GM18526 (cell line): ENCODE data around the gene CACNA1B.

Experiments used
- POLR2A ChIP-seq: IDR thresholded peaks from 3 replicates; pipeline ENCODE4 v1.6.1; 2011; ENCODE audit not compliant: insufficient read length; ENCODE audit errors: extremely low read depth

Gene CACNA1B

GRCh38 chr9:138075961-138076649 lies 198.5 kb downstream of the CACNA1B start:
- no peak for TF ChIP-seq POLR2A

- no peak for TF ChIP-seq POLR2A
Measured at GRCh38 chr9:138076650-138077009, 199.0 kb downstream of the CACNA1B start.

GRCh38 chr9:138077126-138077525 lies 199.5 kb downstream of the CACNA1B start:
- no peak for TF ChIP-seq POLR2A

- no peak for TF ChIP-seq POLR2A
Measured at GRCh38 chr9:138077898-138078540, 200.4 kb downstream of the CACNA1B start.

GRCh38 chr9:138078846-138079245 lies 201.3 kb downstream of the CACNA1B start:
- TF ChIP-seq POLR2A: no peak

- TF ChIP-seq POLR2A: no peak
Measured at GRCh38 chr9:138080979-138081378, 203.4 kb downstream of the CACNA1B start.

- TF ChIP-seq POLR2A: no peak
Measured at GRCh38 chr9:138082918-138083636, 205.5 kb downstream of the CACNA1B start.

GRCh38 chr9:138083873-138084272 lies 206.3 kb downstream of the CACNA1B start:
- no peak for TF ChIP-seq POLR2A

GRCh38 chr9:138085568-138085967 lies 208.0 kb downstream of the CACNA1B start:
- no peak for TF ChIP-seq POLR2A

GRCh38 chr9:138094028-138094427 lies 216.4 kb downstream of the CACNA1B start:
- TF ChIP-seq POLR2A: no peak

- TF ChIP-seq POLR2A: no peak
Measured at GRCh38 chr9:138095813-138096518, 218.4 kb downstream of the CACNA1B start.

GRCh38 chr9:138096519-138096845 lies 218.9 kb downstream of the CACNA1B start:
- TF ChIP-seq POLR2A: no peak

- TF ChIP-seq POLR2A: no peak
Measured at GRCh38 chr9:138097501-138097991, 220.0 kb downstream of the CACNA1B start.

GRCh38 chr9:138098116-138098907 lies 220.7 kb downstream of the CACNA1B start:
- TF ChIP-seq POLR2A: no peak

GRCh38 chr9:138098908-138099791 lies 221.6 kb downstream of the CACNA1B start:
- no peak for TF ChIP-seq POLR2A
